Activated gamma-delta T cell (primary cell): ENCODE measurements around the gene GZF1.
"Not testable (repeated sequence)": the region's sequence is repeated elsewhere in the genome, so short reads cannot be mapped to it uniquely, and the experiment has no call there.

Experiments used
- DNase-seq: peaks from one replicate; lab custom pipeline; 2025; lab: John Stamatoyannopoulos, UW

Gene GZF1

GRCh38 chr20:23346002-23346401, 16.0 kb upstream of the GZF1 start:
- DNase-seq = no peak

- no peak for DNase-seq
Measured at GRCh38 chr20:23347791-23348190, 14.2 kb upstream of the GZF1 start.

GRCh38 chr20:23348510-23348909, 13.5 kb upstream of the GZF1 start:
- DNase-seq = not testable (repeated sequence)

- DNase-seq = peak; percentile 75
Measured at GRCh38 chr20:23349338-23350195, 12.4 kb upstream of the GZF1 start.

GRCh38 chr20:23350196-23350903, 11.6 kb upstream of the GZF1 start, which contains the start of gene NXT1:
Gene NXT1 (plus strand): TSS chr20:23350791. CDS start chr20:23354042, 3,251 bp downstream.
- peak; percentile 92 for DNase-seq

- peak; percentile 52 for DNase-seq
Measured at GRCh38 chr20:23350904-23351838, 10.8 kb upstream of the GZF1 start.

GRCh38 chr20:23356203-23356602, 5.8 kb upstream of the GZF1 start:
- no peak for DNase-seq

GRCh38 chr20:23357767-23358562, 4.0 kb upstream of the GZF1 start:
- peak; percentile 99 for DNase-seq

- no peak for DNase-seq
Measured at GRCh38 chr20:23358563-23358906, 3.4 kb upstream of the GZF1 start.

GRCh38 chr20:23358923-23359593, 2.9 kb upstream of the GZF1 start:
- DNase-seq = no peak

GRCh38 chr20:23360531-23360930, 1.5 kb upstream of the GZF1 start:
- DNase-seq = no peak

GRCh38 chr20:23361119-23361475, 885 bp upstream of the GZF1 start:
- no peak for DNase-seq

- DNase-seq = peak; percentile 53
Measured at GRCh38 chr20:23362392-23363256, 642 bp downstream of the GZF1 start.

GRCh38 chr20:23363257-23363649, 1.3 kb downstream of the GZF1 start:
- DNase-seq = no peak

GRCh38 chr20:23365390-23366165, 3.6 kb downstream of the GZF1 start:
- no peak for DNase-seq

GRCh38 chr20:23366384-23366783, 4.4 kb downstream of the GZF1 start:
- DNase-seq = no peak

- DNase-seq = no peak
Measured at GRCh38 chr20:23367770-23368169, 5.8 kb downstream of the GZF1 start.

- DNase-seq = no peak
Measured at GRCh38 chr20:23368316-23369071, 6.5 kb downstream of the GZF1 start.
